OCI-LY7 (cell line): ENCODE results near the gene CIB4. TPM values are rescaled to one million over a fixed set of nuclear protein-coding genes. Genes with fewer than 3 reads are reported as not detected.

ENCODE experiments used
- BruUV-seq: library from RNA; stranded (reverse); fragments of 400-500 nt; replicated peaks from 2 replicates; lab custom pipeline; 2021; lab: Mats Ljungman, UMichigan
- CTCF ChIA-PET: fragments of 300-600 bp; sonication (Branson Sonifier 250); formaldehyde crosslinking; loops from one replicate; lab custom pipeline; 2022; ENCODE audit warnings: antibody characterized with exemption; ENCODE audit not compliant: unreplicated experiment; lab: Charles Lee
- POLR2A ChIA-PET: fragments of 300-600 bp; sonication (Branson Sonifier 250); formaldehyde crosslinking; loops from one replicate; lab custom pipeline; 2022; ENCODE audit warnings: antibody characterized with exemption; lab: Charles Lee
- DNase-seq: peaks from one replicate; pipeline ENCODE4 v3.0.0-alpha.2; 2015; ENCODE audit warnings: low spot score
- H2AFZ ChIP-seq: fragments of 200-600 bp; sonication (generic), shearing (Covaris generic); 2 replicates; pipeline ENCODE4 v1.6.1; 2014; ENCODE audit warnings: mild to moderate bottlenecking, antibody characterized with exemption, low read length, moderate library complexity
- H3K27ac ChIP-seq: fragments of 200-600 bp; sonication (generic); 2 replicates; pipeline ENCODE4 v1.5.1; 2014; ENCODE audit warnings: mixed run types, low read depth, mild to moderate bottlenecking, moderate library complexity, low read length, inconsistent platforms; ENCODE audit not compliant: poor library complexity, severe bottlenecking
- H3K36me3 ChIP-seq: fragments of 200-600 bp; sonication (generic); 2 replicates; pipeline ENCODE4 v1.6.1; 2014; ENCODE audit warnings: mild to moderate bottlenecking, antibody characterized with exemption, low read length, moderate library complexity, mixed read lengths; ENCODE audit not compliant: insufficient read depth
- H3K4me1 ChIP-seq: fragments of 200-600 bp; sonication (generic); 2 replicates; pipeline ENCODE4 v1.5.1; 2014; ENCODE audit warnings: mild to moderate bottlenecking, low read length; ENCODE audit not compliant: insufficient read depth, poor library complexity, severe bottlenecking
- H3K4me2 ChIP-seq: fragments of 200-600 bp; sonication (generic); 2 replicates; pipeline ENCODE4 v1.6.1; 2014; ENCODE audit warnings: mild to moderate bottlenecking, low read length
- H3K4me3 ChIP-seq: fragments of 200-600 bp; sonication (generic); 2 replicates; pipeline ENCODE4 v1.5.1; 2014; ENCODE audit warnings: mild to moderate bottlenecking, low read depth, low read length; ENCODE audit not compliant: poor library complexity, severe bottlenecking
- H3K79me2 ChIP-seq: fragments of 200-600 bp; sonication (generic); 2 replicates; pipeline ENCODE4 v1.6.1; 2016; ENCODE audit warnings: low read depth, mild to moderate bottlenecking, low read length, moderate library complexity, mixed read lengths; ENCODE audit not compliant: insufficient read depth
- H3K9me2 ChIP-seq: fragments of 200-600 bp; sonication (generic); 2 replicates; pipeline ENCODE4 v1.6.1; 2016; ENCODE audit warnings: mild to moderate bottlenecking, low read length, mixed read lengths; ENCODE audit not compliant: insufficient read depth
- H3K9me3 ChIP-seq: fragments of 200-600 bp; sonication (generic); 2 replicates; pipeline ENCODE4 v1.6.1; 2014; ENCODE audit warnings: mild to moderate bottlenecking, mixed run types, low read length, mixed read lengths
- H4K20me1 ChIP-seq: fragments of 200-600 bp; sonication (generic); 2 replicates; pipeline ENCODE4 v1.6.1; 2014; ENCODE audit warnings: mild to moderate bottlenecking, antibody characterized with exemption, low read length, moderate library complexity, mixed read lengths; ENCODE audit not compliant: insufficient read depth
- CTCF ChIP-seq: fragments of 200-600 bp; sonication (generic); conservative IDR thresholded peaks from 2 replicates; pipeline ENCODE4 v1.5.1; 2014; ENCODE audit warnings: mild to moderate bottlenecking, antibody characterized with exemption, low read length, moderate library complexity, mixed read lengths
- EZH2phosphoT487 ChIP-seq: fragments of 200-600 bp; sonication (generic); IDR thresholded peaks from 2 replicates; pipeline ENCODE4 v1.6.1; 2018; ENCODE audit warnings: low read depth, borderline replicate concordance, mild to moderate bottlenecking, mixed run types, antibody characterized with exemption, low read length, moderate library complexity, mixed read lengths
- intact Hi-C: fragments of 100-400 bp; cut with micrococcal nuclease; formaldehyde crosslinking; loops from one replicate; pipeline ENCODE4 v1.10.0; 2022; ENCODE audit not compliant: unreplicated experiment
- total RNA-seq, 2 experiments: library from RNA; depleted of rRNA in 1 of 2; stranded (reverse); fragments of >200 nt in 1 of 2; shearing (Covaris generic) in 1 of 2; gene quantifications; 2 replicates each; pipeline ENCODE4 v1.2.3, GENCODE V29; 2014 to 2022

The CIB4 gene
- total RNA-seq, 2 experiments from 2014 or later, result not detected

GRCh38 chr2:26615860-26616705, 25.1 kb downstream of the CIB4 start:
- Histone ChIP-seq H3K36me3 (no peaks in the 10 kb centered on the region), H4K20me1 (no peaks in the 10 kb centered on the region), H3K4me2 (no peak overlapping the region), H3K9me2 (no peaks in the 10 kb centered on the region), H3K4me3 (no peak overlapping the region), H3K9me3 (no peaks in the 10 kb centered on the region), H3K4me1 (no peaks in the 10 kb centered on the region), H3K79me2 (no peaks in the 10 kb centered on the region), H2AFZ (no peak overlapping the region), H3K27ac (no peak overlapping the region)
- no TSS peak for BruUV-seq
- ChIA-PET POLR2A (interaction anchor here (0.8 kb wide), 1 partner anchor 18 kb away, joined by 4 read pairs; no protein-coding TSS in a partner anchor), CTCF (interaction anchor here (0.6 to 1.3 kb wide), 2 partner anchors 9 to 20 kb away, joined by 3 to 4 read pairs; no protein-coding TSS in a partner anchor)
- intact Hi-C loops, result no loop called here
- no peak for DNase-seq
- no peak for TF ChIP-seq CTCF
- TF ChIP-seq EZH2phosphoT487, result no peak

- no peak overlapping the region for H3K4me3 ChIP-seq
- CTCF ChIA-PET, result interaction anchor here (0.6 kb wide), 1 partner anchor 20 kb away, joined by 4 read pairs; no protein-coding TSS in a partner anchor
- TF ChIP-seq EZH2phosphoT487, result no peak
- no peak for TF ChIP-seq CTCF
- H3K9me2 ChIP-seq, result no peaks in the 10 kb centered on the region
- intact Hi-C loops, result no loop called here
- H2AFZ ChIP-seq, result no peak overlapping the region
- no peaks in the 10 kb centered on the region for H3K36me3 ChIP-seq
- DNase-seq, result no peak
- POLR2A ChIA-PET, result interaction anchor here (0.6 kb wide), 1 partner anchor 19 kb away, joined by 3 read pairs; no protein-coding TSS in a partner anchor
- no peaks in the 10 kb centered on the region for H3K79me2 ChIP-seq
- H3K27ac ChIP-seq, result no peak overlapping the region
- H3K9me3 ChIP-seq, result no peaks in the 10 kb centered on the region
- no peak overlapping the region for H3K4me2 ChIP-seq
- peaks cover under 1% of the 10 kb centered on the region for H3K4me1 ChIP-seq
- H4K20me1 ChIP-seq, result no peaks in the 10 kb centered on the region
- no TSS peak for BruUV-seq
These were observed 25.8 kb downstream of the CIB4 start for GRCh38 chr2:26615336-26615859.
